Hematopoietic multipotent progenitor cell treated with erythropoietin and hydrocortisone succinate and interleukin-3 and kit ligand, for 6 days (in vitro differentiated cells): Measurements from ENCODE around the gene RARA.

Experiments used
- DNase-seq: peaks from one replicate; pipeline ENCODE4 v3.0.0-alpha.2; 2015

RARA gene

DNA sequence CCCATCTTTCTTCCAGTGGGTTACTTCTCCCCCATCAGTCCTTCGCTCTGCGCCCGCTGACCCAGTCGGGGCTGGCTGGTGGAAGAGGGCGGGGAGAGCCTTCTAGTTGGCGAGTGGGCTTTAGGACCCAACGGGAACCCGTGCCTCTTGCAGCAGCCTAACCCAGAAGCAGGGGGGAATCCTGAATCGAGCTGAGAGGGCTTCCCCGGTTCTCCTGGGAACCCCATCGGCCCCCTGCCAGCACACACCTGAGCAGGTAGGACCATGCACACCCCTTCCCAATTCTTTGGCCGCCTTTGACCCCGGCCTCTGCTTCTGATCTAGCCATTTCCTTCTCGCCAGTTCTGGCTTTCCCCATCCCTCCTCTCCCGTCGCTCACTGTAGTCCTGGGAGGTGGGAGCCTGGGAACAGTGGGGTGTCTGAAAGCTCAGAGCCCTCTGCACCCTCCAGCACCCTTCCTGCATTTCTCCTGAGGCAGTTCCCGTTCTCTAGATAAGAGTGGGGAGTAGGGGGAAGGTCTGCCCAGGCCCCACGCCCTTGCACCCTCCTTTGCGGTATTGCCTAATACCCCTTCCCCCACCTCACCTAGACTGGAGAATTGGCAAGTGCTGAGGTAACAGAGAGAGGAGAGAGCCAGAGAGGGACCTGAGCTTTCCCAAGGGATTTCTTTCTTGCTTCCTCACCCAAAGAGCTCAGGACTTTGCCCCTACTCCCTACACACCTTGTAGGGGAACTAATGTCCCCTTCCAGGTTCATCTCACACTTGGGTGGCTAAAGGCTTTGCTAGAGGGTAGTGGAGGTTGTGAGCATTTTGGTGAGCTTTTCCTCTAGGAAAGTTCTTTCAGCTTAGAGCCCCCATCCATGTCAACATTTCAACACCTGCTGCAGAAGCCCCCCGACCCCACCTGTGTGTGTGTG is at the start of gene RARA:
TSS of gene RARA (plus strand) at position 150 of the 918 bp plus-strand sequence. CDS start 22,039 bp downstream, outside the sequence.
- DNase-seq: peak; percentile 73

DNA sequence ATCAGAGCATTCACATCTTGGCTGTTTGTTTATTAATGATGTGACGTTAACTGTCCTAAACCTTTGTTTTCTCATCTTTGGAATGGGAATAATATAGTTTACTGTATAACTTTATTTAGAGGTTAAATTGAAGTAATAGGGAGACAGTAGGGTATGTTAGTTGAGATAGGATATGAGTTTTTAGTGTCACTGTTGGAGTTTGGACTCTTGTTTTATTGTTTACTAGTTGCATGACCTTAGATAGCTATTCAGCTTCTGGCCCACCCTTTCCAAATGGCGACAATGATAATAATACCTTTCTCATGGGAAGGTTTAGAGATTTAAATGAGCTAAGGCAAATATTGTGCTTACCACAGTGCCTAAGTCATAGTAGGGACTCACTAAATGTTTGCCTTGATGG is 49.5 kb upstream of the RARA start:
- no peak for DNase-seq

DNA sequence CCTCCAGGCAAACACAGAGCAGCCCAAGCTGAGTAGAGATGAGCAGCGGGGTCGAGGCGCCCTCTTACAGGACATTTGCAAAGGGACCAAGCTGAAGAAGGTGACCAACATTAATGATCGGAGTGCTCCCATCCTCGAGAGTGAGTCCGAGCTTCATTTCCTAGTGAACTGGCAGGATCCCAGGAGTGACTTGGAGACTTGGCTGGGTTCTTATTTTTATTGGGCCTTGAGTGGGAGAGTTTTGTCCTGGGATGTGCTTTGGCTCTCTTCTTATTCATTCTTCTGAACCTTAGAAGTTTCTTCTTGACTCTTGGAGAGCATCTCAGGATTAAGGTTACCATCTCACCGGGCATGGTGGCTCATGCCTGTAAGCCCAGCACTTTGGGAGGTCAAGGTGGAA is 48.5 kb upstream of the RARA start:
- no peak for DNase-seq

DNA sequence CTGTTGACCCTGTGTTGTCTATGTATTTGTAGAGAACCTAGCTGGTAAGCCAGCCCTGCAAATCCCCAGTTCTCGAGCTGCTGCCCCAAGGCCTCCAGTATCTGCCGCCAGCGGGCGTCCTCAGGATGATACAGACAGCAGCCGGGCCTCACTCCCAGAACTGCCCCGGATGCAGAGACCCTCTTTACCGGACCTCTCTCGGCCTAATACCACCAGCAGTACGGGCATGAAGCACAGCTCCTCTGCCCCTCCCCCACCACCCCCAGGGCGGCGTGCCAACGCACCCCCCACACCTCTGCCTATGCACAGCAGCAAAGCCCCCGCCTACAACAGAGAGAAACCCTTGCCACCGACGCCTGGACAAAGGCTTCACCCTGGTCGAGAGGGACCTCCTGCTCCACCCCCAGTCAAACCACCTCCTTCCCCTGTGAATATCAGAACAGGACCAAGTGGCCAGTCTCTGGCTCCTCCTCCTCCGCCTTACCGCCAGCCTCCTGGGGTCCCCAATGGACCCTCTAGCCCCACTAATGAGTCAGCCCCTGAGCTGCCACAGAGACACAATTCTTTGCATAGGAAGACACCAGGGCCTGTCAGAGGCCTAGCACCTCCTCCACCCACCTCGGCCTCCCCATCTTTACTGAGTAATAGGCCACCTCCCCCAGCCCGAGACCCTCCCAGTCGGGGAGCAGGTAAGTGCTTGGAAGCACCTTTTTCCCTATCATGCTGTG is 44.4 kb upstream of the RARA start:
- DNase-seq: no peak

DNA sequence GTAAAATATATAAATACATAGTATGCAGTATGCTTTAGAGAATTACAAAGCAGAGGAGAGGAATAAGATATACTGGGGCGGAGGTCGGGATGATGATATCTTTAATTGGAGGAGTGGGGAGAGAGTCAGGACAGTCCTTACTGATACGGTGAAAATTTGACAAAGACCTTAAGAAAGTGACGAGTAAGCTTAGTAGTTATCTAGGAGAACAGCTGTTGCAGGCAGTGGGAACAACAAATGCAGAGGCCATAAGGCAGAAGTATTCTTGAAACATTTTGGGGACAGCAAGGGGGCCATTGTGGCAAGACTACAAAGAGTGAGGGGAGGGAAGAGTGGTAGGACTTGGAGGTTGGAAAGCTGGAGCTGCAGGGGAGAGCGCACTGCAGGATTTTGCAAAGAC is 43.6 kb upstream of the RARA start:
- no peak for DNase-seq

DNA sequence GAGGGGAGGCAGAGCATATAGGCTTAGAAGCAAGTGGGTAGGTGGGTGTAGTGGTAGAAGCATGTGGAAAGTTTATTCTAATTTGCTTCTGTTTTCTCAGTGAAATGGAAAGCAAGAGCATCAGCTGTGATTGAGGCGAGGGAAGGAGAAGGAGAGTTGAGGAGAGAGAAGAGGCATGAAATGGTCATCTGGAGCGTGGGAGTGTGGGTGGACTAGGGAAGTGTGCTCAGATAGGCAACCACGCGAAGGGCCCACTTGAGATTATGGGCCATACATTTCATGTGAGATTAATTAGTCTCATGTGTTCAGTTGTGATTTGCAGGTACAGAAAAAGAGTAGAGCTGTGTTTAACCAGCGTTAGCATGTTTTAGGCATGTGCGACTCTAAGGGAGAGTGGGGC is 42.1 kb upstream of the RARA start:
- DNase-seq: no peak

DNA sequence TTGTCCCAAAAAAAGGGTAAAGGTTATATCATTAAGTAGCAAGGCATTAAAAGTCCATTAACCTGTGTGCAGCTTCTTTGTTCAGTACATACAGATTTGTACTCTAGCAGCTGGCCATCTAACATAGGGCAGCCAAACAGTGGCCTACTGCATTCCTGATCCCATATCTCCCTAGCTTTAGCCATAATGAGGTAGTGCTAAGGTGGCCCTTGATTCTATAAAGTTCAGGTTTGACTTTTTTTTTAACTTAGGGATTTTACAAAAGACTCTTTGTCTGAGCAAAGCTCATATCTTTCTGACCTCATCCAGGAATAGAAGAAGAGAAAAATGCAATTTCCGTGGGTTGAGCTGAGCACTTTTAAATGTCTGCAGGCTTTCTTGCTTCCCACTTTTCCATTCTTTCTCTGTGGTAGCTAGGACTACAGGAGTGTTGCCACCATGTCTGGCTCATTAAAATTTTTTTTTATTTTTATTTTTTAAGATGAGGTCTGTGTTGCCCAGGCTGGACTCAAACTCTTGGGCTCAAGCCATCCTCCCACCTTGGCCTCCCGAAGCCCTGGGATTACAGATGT is 40.8 kb upstream of the RARA start:
- DNase-seq: no peak

DNA sequence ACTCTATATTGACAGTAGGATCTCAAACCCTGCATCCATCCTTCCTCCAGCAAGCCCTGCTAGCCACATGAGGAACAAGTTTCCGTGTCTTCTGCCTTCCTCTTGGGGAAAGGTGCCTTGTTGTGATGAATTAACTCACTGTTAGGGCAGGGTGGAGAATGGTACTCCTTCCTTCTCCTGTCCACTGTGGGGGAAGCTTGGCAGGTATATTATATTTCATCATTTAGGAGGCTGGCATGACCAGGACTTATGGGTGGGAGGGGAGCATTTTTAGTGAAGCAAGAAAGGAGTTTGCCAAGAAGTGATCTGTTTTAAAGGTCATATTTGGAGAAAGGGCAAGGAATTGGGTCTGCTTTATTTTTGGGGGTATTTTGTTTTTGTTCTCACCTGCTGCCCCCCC is 30.6 kb upstream of the RARA start:
- no peak for DNase-seq

DNA sequence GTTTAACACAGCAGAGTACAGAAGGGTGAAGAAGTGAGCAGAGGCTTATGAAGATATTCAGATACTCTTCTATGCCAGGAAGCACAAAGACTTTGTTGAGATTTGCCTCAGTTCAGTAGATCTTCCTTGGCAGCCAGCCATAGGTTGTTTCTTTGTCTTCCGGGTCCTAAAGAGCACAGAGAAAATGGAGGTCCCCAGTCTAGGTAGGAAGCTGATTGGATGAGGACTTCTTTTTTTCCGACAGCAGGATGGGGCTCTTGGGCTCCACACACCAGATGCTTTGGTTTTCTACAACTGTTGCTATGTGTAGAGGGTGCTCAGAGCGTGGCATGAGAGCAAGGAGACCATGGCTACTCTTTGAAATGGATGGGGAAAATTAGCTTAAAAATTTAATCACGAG is 29.6 kb upstream of the RARA start:
- DNase-seq: no peak

DNA sequence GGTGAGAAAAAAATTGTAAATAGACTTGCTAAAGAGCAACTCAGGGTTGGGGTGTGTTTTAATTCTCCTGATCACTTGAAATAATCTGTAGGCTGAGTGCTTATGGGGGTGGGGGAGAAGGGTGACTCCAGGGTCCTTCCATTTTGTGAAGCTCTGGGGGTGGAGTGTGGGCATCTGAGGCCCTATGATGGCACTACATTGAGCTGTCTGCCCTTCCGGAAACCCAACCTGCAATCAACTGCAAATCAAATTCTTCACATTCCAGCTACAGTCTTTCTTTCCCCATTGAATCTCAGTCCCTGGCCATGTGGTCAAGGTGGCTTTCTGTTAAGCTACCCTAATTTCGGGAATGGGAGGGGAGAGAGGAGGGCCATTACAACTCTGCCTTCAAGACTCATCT is 27.3 kb upstream of the RARA start:
- DNase-seq: no peak

DNA sequence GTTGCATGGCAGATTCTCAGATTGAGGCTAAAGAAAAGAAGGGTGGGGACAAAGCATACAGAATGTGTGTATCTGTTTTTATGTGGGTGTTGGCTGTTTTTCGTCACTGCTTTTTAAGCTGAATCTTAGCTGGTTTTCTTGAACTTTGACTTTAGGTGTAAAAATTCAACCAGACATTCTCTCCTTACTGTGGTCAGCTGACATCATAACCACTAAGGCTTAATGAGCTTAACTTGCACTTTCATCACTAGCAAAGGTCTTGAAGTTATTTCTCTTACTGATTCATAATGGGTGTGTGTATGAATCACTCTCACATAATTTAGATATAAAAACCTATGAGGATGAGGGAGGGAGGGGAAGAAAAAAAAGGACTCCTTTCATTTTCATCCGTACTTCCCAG is 25.3 kb upstream of the RARA start:
- no peak for DNase-seq

DNA sequence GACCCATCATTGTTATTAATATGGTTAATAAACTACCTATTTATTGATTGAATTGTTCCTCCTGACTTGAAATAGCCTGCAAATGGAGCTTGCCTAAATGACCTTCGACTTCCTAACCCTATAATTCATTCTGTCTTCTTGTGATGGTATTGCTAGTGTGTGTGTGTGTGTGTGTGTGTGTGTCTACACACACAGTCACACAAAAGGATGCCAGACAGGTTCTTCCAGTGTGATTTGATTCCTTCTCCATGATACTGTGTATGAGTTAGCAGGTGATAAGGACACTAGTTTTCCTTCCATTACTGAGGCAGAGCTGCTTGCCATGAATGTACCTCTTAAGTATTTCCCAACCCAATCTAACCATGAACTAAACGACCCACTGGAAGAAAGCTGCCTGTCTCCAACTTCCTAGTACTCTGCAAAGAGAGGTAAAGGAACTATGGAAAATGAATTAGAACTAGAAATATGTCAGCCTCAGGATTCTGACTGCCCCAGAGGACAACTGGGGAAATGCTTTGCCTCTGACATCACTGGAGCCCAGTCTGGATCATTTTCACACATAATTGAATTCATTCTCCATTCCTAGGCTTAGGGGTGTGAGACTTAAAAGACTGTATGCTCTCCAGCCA is 24.8 kb upstream of the RARA start:
- no peak for DNase-seq

DNA sequence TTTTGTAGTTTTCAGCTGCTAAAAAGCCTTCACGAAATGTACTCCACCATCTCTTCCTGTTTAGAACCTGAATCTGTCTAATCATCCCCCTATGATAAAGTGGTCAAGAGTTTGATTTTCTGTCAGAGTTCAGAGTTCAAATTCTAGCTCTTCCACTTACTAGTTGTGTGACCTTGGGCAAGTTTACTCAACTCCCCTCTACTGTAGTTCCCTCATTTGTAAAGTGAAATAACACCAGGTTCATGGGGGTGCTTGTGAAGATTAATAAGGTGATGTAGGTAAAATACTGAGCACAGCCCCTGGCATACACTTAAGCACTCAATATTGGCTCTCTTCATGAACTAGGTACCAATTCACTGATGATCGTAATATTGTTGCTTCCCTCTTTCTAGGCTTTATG is 22.5 kb upstream of the RARA start:
- no peak for DNase-seq

DNA sequence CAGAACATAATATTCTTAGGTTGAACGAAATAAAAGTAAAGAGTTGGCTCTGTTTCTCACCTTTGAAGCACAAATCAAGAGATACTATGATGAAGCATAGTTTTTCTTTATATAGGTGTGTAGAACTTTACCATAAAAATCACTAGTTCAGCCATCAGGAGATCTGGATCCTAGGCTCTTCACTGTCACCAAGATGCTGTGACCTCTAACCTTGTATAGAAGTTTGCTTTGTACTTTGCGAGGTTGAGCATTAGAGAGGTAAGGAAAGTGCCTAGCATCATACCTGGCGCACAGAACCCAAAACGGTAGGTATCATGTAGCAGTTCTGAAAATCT is 21.9 kb upstream of the RARA start:
- DNase-seq: no peak

DNA sequence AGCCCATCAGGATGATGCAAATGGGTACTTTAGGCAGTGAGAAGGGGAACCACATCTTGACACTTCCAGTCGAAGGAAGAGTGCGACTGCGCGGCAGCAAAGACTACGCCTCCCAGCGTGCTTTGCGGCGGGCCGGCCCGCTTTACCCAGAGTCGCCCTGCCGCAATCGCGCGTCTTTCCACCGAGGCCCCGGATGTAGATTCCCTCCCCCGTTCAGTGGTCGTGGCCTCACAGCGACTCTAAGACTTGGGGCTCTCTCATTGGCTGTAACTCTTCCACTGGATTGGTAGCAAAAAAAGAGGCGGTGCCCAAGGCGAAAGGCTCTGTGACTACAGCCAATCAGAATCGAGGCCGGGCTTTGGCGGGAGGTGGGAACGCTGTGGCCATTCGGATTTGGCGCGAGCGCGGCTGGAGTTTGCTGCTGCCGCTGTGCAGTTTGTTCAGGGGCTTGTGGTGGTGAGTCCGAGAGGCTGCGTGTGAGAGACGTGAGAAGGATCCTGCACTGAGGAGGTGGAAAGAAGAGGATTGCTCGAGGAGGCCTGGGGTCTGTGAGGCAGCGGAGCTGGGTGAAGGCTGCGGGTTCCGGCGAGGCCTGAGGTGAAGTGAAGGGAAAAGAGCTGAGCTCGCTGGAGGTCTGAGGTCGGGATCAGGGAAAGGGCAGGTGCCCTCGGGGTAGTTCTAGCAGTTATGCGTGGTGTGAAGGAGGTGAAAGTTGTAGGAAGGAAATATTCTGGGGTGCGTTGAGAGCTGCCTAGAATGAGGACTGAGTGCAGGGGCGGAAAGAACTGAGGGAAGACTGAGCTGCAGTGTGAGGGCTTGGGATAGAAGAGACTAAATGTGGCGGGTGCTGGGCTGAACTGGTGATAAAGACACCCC is 21.2 kb upstream of the RARA start, which contains the start of gene CDC6:
TSS of gene CDC6 (plus strand) at position 386 of the 876 bp plus-strand sequence. CDS start 1,542 bp downstream, outside the sequence.
- DNase-seq: peak; percentile 100

DNA sequence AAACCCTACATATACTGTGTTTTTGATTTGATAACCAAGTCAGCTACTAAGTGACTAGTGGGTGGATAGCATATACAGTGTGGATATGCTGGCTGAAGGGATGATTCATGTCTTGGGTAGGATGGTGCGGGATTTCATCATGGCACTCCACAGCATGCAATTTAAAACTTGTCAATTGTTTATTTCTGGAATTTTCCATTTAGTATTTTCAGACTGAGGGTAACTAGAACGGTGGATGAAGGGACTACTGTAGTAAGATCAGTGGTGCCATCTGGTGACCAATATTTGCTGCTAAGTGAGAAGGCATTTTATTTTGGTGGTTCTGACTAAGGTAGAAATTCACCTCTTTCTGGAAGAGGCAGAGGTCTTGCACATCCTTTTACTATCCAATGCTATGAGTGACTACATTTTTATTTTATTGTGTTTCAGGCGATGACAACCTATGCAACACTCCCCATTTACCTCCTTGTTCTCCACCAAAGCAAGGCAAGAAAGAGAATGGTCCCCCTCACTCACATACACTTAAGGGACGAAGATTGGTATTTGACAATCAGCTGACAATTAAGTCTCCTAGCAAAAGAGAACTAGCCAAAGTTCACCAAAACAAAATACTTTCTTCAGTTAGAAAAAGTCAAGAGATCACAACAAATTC is 18.2 kb upstream of the RARA start:
- peak; percentile 91 for DNase-seq

DNA sequence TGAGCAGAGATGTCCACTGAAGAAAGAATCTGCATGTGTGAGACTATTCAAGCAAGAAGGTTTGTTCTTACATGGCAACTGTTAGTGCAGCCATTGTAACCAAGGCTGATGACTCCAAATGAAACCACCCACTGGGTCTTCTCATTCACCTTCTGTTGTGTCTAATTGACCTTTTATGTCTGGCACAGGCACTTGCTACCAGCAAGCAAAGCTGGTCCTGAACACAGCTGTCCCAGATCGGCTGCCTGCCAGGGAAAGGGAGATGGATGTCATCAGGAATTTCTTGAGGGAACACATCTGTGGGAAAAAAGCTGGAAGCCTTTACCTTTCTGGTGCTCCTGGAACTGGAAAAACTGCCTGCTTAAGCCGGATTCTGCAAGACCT is 17.7 kb upstream of the RARA start:
- no peak for DNase-seq

DNA sequence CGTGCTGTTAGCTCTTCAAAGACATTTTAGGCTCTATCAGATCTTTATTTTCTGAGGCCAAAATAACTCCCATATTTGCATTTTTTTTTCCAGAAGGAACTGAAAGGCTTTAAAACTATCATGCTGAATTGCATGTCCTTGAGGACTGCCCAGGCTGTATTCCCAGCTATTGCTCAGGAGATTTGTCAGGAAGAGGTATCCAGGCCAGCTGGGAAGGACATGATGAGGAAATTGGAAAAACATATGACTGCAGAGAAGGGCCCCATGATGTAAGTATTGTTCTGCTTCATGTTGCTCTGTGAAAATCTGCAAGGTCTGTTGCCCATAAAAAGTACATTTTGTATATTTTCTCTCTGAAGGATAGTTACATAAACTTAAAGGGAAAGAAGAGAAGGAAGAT is 15.6 kb upstream of the RARA start:
- no peak for DNase-seq

DNA sequence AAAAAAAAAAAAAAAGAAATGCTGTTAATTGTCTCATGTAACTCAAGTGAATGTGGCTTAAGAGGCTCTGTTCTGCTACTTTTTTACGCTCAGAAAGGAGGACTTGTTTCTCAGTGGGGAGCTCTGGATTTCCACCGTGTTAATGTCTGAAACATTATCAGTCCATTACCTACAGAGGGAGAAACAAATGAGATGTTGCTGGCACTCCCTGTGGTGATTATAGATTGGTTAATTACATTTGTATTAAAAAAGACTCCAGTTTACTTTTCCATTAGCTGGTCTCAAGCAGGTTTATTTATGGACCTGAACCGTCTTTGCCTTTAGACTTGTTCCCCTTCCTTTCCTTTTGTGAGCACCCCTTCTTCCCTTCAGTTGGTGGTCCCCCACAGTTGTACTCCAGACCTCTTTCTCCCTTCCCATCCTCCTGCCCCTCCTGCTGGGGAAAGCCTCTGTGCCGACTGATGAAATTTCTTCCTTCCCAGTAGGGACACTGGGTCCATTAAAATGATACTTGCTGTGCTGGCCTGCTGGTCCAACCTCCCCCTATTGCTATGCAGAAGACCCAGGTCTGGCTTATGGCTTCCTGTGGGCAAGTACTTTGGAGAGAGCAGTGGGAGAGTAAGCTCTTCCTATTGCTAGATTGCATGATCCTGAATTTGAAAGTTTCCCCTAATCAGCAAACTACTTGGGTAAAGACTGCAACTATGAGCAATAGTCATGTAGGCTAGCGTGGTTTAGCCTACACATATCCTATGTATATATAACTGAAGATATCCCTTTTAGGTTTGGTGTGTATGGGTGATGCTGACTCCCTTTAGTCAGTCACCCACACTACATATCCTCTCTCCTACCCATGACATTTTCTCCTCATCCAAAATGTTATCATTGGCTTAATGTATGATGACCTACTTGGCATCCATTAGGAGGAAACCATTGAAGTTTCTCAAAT is 13.2 kb upstream of the RARA start:
- no peak for DNase-seq

DNA sequence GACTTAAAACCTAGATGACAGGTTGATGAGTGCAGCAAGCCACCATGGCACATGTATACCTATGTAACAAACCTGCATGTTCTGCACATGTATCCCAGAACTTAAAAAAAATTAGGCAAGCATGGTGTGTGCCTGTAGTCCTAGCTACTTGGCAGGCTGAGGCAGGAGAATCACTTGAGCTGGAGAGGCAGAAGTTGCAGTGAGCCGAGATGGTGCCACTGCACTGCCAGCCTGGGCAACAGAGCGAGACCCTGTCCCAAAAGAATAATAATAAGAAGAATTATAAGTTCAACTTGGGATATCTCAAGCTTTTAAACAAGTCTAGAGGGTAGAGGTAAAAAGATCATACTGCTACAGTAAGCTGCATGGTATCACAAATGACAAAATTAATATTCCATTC is 11.5 kb upstream of the RARA start:
- no peak for DNase-seq

DNA sequence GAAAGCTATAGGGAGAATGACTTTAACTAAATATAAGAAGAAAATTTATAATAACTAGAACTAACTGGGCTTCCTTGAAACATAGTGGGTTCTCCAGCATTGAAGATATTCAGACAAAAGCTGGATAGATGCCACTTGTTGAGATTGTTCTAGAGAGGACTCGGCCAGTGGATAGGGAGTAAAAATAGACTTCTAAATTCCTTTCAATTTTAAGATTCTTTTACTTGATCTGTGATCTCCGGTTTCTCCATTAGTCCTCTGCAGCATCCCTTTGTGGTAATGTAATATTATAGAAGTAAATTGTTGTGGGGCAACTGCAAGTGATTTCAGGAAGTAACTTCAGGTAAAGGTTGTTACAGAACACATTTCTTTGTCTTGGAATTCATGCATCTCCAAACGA is 10.3 kb upstream of the RARA start:
- DNase-seq: no peak
